CD4-positive, alpha-beta T cell treated with Interleukin-4 for 1 hour (primary cell): ENCODE measurements around the gene SLC5A10.
A peak's percentile ranks its signal among the peaks of the same experiment; 100 is the strongest.

ENCODE experiments used
- DNase-seq, 2 donors: peaks; one replicate each; pipeline ENCODE4 v3.0.0-alpha.2; 2020 to 2022

Gene SLC5A10

GRCh38 chr17:19004421-19005136 is 52.6 kb downstream of the SLC5A10 start, which contains the start of gene FAM83G:
Gene FAM83G, minus strand, starts transcription at chr17:19004764. Its CDS starts 723 bp downstream, at chr17:19004041.
- DNase-seq = peak; percentile 86

- DNase-seq = no peak
Observed at GRCh38 chr17:19005137-19005773, 53.3 kb downstream of the SLC5A10 start.

- no peak for DNase-seq
Observed at GRCh38 chr17:19005789-19006430, 53.9 kb downstream of the SLC5A10 start.

- no peak for DNase-seq
Observed at GRCh38 chr17:19006698-19007097, 54.7 kb downstream of the SLC5A10 start.

- no peak for DNase-seq
Observed at GRCh38 chr17:19009970-19010369, 58.0 kb downstream of the SLC5A10 start.

GRCh38 chr17:19010729-19011505 is 59.0 kb downstream of the SLC5A10 start:
- no peak for DNase-seq

- no peak for DNase-seq
Observed at GRCh38 chr17:19011581-19011980, 59.6 kb downstream of the SLC5A10 start.

GRCh38 chr17:19012171-19013080 is 60.5 kb downstream of the SLC5A10 start:
- no peak for DNase-seq

GRCh38 chr17:19013226-19013625 is 61.3 kb downstream of the SLC5A10 start:
- DNase-seq = no peak

GRCh38 chr17:19013806-19014627 is 62.1 kb downstream of the SLC5A10 start:
- DNase-seq = no peak

- no peak for DNase-seq
Observed at GRCh38 chr17:19014628-19015215, 62.8 kb downstream of the SLC5A10 start.

GRCh38 chr17:19015428-19015827 is 63.5 kb downstream of the SLC5A10 start:
- no peak for DNase-seq

- no peak for DNase-seq
Observed at GRCh38 chr17:19016297-19016696, 64.3 kb downstream of the SLC5A10 start.

GRCh38 chr17:19016881-19017280 is 64.9 kb downstream of the SLC5A10 start:
- no peak for DNase-seq

- no peak for DNase-seq
Observed at GRCh38 chr17:19017401-19017800, 65.4 kb downstream of the SLC5A10 start.

- DNase-seq = no peak
Observed at GRCh38 chr17:19017804-19018599, 66.0 kb downstream of the SLC5A10 start.

- no peak for DNase-seq
Observed at GRCh38 chr17:19018600-19018950, 66.6 kb downstream of the SLC5A10 start.

GRCh38 chr17:19019041-19019941 is 67.3 kb downstream of the SLC5A10 start:
- DNase-seq = no peak

- no peak for DNase-seq
Observed at GRCh38 chr17:19020016-19020415, 68.1 kb downstream of the SLC5A10 start.
